ENCODE measurements around the gene RNF41. TPM values are rescaled to one million over a fixed set of nuclear protein-coding genes. Genes with fewer than 3 reads are reported as not detected.
"Not testable (repeated sequence)": the region's sequence is repeated elsewhere in the genome, so short reads cannot be mapped to it uniquely, and the experiment has no call there.

Gene RNF41
- total and polyA plus RNA-seq, 4 donors, result 18.1 to 54.6 (median 45.1) TPM

DNA sequence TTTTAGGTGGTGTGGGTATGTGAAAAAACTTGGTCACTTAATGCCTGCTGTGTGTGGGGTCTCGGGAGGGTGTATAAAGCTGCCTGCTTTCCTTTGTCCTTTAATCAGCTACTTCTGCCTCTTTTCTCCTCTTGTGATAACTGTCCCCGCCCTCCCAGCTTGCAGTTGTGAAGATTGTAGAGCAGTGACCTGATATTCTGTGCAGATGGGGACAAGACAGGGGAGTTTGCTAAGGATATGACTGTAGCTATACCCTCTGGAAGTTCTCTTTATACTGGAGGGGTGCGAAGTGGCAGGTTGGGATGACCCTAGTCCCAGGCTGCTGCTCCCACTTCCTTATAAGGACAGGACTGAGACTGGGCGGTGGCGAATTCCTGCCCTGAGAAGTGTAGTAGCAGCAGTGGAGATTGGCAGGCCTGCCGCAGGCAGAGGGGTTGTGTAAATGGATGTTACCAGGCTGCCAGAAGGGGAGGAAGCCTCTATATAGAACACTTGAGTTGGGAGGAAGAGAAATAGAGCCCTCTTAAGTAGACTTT is 62.7 kb downstream of the RNF41 start:
- TF ChIP-seq, protein P1, sequence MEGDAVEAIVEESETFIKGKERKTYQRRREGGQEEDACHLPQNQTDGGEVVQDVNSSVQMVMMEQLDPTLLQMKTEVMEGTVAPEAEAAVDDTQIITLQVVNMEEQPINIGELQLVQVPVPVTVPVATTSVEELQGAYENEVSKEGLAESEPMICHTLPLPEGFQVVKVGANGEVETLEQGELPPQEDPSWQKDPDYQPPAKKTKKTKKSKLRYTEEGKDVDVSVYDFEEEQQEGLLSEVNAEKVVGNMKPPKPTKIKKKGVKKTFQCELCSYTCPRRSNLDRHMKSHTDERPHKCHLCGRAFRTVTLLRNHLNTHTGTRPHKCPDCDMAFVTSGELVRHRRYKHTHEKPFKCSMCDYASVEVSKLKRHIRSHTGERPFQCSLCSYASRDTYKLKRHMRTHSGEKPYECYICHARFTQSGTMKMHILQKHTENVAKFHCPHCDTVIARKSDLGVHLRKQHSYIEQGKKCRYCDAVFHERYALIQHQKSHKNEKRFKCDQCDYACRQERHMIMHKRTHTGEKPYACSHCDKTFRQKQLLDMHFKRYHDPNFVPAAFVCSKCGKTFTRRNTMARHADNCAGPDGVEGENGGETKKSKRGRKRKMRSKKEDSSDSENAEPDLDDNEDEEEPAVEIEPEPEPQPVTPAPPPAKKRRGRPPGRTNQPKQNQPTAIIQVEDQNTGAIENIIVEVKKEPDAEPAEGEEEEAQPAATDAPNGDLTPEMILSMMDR (IDR thresholded peaks at IDR 0.05; ENCODE audit: control extremely low read depth, extremely low read depth), result no peak
- WGBS, 2 donors, result 0 to 1% methylated on average over 6 of the region's 6 CpGs
- peak overlapping the region; percentile 99 for H3K9ac ChIP-seq (ENCODE audit: insufficient read depth in 1 of 2, low read length in 2 of 2)
- DNase-seq (peak; percentile 77 to 82 (median 81)), ATAC-seq (ENCODE audit: insufficient read depth, low FRiP score) (peak; percentile 59)
- no peaks in the 10 kb centered on the region for H3K27me3 ChIP-seq (ENCODE audit: control insufficient read depth in 3 of 3, insufficient read depth in 3 of 3, low read length in 2 of 3)
- H3K36me3 ChIP-seq (ENCODE audit: control insufficient read depth in 4 of 4, insufficient read depth in 4 of 4, low read length in 4 of 4), result peaks cover 7 to 58% (median 43%) of the 10 kb centered on the region in 4 donors
- H3K4me3 ChIP-seq, result peak overlapping the region; percentile 92
- H3K9me3 ChIP-seq (ENCODE audit: control insufficient read depth in 4 of 4, insufficient read depth in 3 of 4, low read length in 3 of 4), result no peaks in the 10 kb centered on the region
- H3K27ac ChIP-seq (ENCODE audit: low read depth in 1 of 2, low read length in 1 of 2), result peak overlapping the region; percentile 96 to 98
- H3K4me1 ChIP-seq (ENCODE audit: control insufficient read depth in 5 of 5, insufficient read depth in 5 of 5, low read length in 5 of 5), result peaks cover 0 to 23% (median 17%) of the 10 kb centered on the region in 5 donors

- Histone ChIP-seq H3K36me3 (ENCODE audit: control insufficient read depth in 4 of 4, insufficient read depth in 4 of 4, low read length in 4 of 4) (peaks cover 7 to 54% (median 39%) of the 10 kb centered on the region in 4 donors), H3K9me3 (ENCODE audit: control insufficient read depth in 4 of 4, insufficient read depth in 3 of 4, low read length in 3 of 4) (no peaks in the 10 kb centered on the region), H3K27ac (ENCODE audit: low read depth in 1 of 2, low read length in 1 of 2) (peak within 1 kb of the TSS; percentile 96 to 98), H3K27me3 (ENCODE audit: control insufficient read depth in 3 of 3, insufficient read depth in 3 of 3, low read length in 2 of 3) (no peaks in the 10 kb centered on the region), H3K4me3 (peak within 1 kb of the TSS; percentile 92), H3K4me1 (ENCODE audit: control insufficient read depth in 5 of 5, insufficient read depth in 5 of 5, low read length in 5 of 5) (peaks cover 0 to 29% (median 21%) of the 10 kb centered on the region in 5 donors), H3K9ac (ENCODE audit: insufficient read depth in 1 of 2, low read length in 2 of 2) (peak within 1 kb of the TSS; percentile 99)
- WGBS, 2 donors, result 0% methylated on average over 30 of the region's 30 CpGs
- DNase-seq, result peak; percentile 97 to 99 (median 99)
- ATAC-seq (ENCODE audit: insufficient read depth, low FRiP score), result peak; percentile 85
- TF ChIP-seq, protein P1 (IDR thresholded peaks at IDR 0.05; ENCODE audit: control extremely low read depth, extremely low read depth), result no peak
Measured at GRCh38 chr12:56158029-56158925, 63.4 kb downstream of the RNF41 start, which contains the start of gene MYL6. TSS of gene MYL6 (plus strand) at chr12:56158359. CDS start at chr12:56158402, 43 bp downstream.

DNA sequence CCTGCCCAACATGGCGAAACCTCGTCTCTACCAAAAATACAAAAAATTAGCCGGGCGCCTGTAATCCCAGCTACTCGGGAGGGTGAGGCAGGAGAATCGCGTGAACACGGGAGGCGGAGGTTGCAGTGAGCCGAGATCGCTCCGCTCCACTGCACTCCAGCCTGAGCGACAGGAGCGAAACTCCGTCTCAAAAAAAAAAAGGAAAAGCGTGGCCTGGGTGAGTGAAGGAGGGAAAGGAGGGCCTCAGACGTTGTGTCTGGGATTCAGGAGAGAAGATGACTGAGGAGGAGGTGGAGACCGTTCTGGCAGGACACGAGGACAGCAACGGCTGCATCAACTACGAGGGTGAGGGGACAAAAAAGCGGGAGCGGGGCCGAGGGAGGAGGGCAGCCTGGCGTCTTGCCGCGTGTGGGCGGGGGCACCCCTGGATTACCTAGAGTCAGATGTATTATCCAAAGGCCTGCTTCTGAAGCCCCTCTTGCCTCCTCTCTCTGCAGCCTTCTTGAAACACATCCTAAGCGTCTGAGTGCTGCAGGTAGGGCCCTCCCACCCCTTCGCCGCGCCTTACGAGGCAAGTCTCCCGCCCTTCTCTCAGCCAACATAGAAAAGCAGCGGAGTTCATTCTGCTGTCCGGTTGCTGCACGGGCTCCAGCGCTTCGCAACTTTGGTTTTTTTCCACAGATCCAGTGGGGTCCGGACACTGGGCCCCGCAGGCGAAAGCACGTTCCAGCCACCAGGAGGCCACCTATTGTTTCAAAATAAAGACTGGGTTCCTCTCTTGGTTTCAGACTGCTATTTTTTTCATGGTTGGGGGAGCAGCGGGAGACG is 64.3 kb downstream of the RNF41 start:
- DNase-seq, result peak; percentile 93 to 96 (median 96)
- Histone ChIP-seq H3K9ac (ENCODE audit: insufficient read depth in 1 of 2, low read length in 2 of 2) (peak overlapping the region; percentile 60 to 95), H3K4me1 (ENCODE audit: control insufficient read depth in 5 of 5, insufficient read depth in 5 of 5, low read length in 5 of 5) (peaks cover 4 to 36% (median 26%) of the 10 kb centered on the region in 5 donors), H3K4me3 (peak overlapping the region; percentile 15), H3K9me3 (ENCODE audit: control insufficient read depth in 4 of 4, insufficient read depth in 3 of 4, low read length in 3 of 4) (no peaks in the 10 kb centered on the region), H3K36me3 (ENCODE audit: control insufficient read depth in 4 of 4, insufficient read depth in 4 of 4, low read length in 4 of 4) (peaks cover 7 to 49% (median 34%) of the 10 kb centered on the region in 4 donors), H3K27me3 (ENCODE audit: control insufficient read depth in 3 of 3, insufficient read depth in 3 of 3, low read length in 2 of 3) (no peaks in the 10 kb centered on the region), H3K27ac (ENCODE audit: low read depth in 1 of 2, low read length in 1 of 2) (peak overlapping the region; percentile 77 to 85)
- TF ChIP-seq, protein P1 (IDR thresholded peaks at IDR 0.05; ENCODE audit: control extremely low read depth, extremely low read depth), result peak; percentile 29
- ATAC-seq (ENCODE audit: insufficient read depth, low FRiP score), result peak; percentile 55
- 4 to 6% methylated on average over 45 of the region's 45 CpGs for WGBS, 2 donors

DNA sequence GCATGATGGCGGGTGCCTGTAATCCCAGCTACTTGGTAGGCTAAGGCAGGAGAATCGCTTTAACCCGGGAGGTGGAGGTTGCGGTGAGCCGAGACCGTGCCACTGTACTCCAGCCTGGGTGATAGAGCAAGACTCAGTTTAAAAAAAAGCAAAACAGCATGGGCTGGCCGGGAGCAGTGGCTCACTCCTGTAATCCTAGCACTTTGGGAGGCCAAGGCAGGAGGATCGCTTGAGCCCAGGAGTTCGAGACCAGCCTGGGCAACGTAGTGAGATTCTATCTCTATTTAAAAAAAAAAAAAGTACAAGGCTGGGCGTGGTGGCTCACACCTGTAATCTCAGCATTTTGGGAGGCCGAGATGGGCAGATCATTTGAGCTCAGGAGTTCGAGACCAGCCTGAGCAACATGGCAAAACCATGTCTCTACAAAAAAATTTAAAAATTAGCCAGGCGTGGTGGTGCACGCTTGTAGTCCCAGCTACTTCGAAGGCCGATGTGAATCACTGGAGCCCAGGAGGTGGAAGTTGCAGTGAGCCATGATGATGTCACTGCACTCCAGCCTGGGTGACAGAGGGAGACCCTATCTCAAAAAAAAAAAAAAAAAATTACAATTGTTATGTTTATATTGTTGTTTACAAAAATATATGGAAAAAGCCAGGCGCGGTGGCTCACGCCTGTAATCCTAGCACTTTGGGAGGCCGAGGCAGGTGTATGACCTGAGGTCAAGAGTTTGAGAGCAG is 65.1 kb downstream of the RNF41 start:
- not testable (repeated sequence) for H3K9me3 ChIP-seq (ENCODE audit: control insufficient read depth in 4 of 4, insufficient read depth in 3 of 4, low read length in 3 of 4); H3K4me3 ChIP-seq; ATAC-seq (ENCODE audit: insufficient read depth, low FRiP score); DNase-seq; H3K27me3 ChIP-seq (ENCODE audit: control insufficient read depth in 3 of 3, insufficient read depth in 3 of 3, low read length in 2 of 3)
- H3K4me1 ChIP-seq (ENCODE audit: control insufficient read depth in 5 of 5, insufficient read depth in 5 of 5, low read length in 5 of 5), result peaks cover 4 to 38% (median 26%) of the 10 kb centered on the region in 5 donors
- WGBS, 2 donors, result 90 to 91% methylated on average over 21 of the region's 21 CpGs
- H3K36me3 ChIP-seq (ENCODE audit: control insufficient read depth in 4 of 4, insufficient read depth in 4 of 4, low read length in 4 of 4), result peaks cover 7 to 43% (median 27%) of the 10 kb centered on the region in 4 donors
- peak overlapping the region; percentile 77 to 85 for H3K27ac ChIP-seq (ENCODE audit: low read depth in 1 of 2, low read length in 1 of 2)
- H3K9ac ChIP-seq (ENCODE audit: insufficient read depth in 1 of 2, low read length in 2 of 2), result peak overlapping the region in 1 of 2 donors; percentile 95

Data from lung (tissue), 12 donors.